ENCODE results near the gene PLEKHG4B. TPM values are rescaled to one million over a fixed set of nuclear protein-coding genes. Genes with fewer than 3 reads are reported as not detected.
"Not testable (repeated sequence)": the region's sequence is repeated elsewhere in the genome, so short reads cannot be mapped to it uniquely, and the experiment has no call there.

Gene PLEKHG4B
- polyA plus RNA-seq, 1 donor from 2014 or later: 0.78 TPM

GRCh38 chr5:195401-196160, 103.6 kb downstream of the PLEKHG4B start:
- Histone ChIP-seq H3F3A (ENCODE audit: insufficient read depth, low read length, poor library complexity, severe bottlenecking) (no peaks in the 10 kb centered on the region), H3K4me3 (ENCODE audit: low read length) (no peak overlapping the region), H4K20me1 (ENCODE audit: insufficient read depth) (no peaks in the 10 kb centered on the region), H3K4me2 (ENCODE audit: low read length) (no peak overlapping the region), H3K9ac (ENCODE audit: low read length) (no peak overlapping the region), H2AFZ (ENCODE audit: low read depth, low read length) (no peak overlapping the region), H3K27me3 (ENCODE audit: insufficient read depth, low read depth, low read length) (no peaks in the 10 kb centered on the region), H3K36me3 (ENCODE audit: insufficient read depth, low read length) (no peaks in the 10 kb centered on the region), H3K9me3 (ENCODE audit: low read length) (no peaks in the 10 kb centered on the region), H3K79me2 (replicated peaks; ENCODE audit: insufficient read depth, low read length) (no peaks in the 10 kb centered on the region), H3K9me2 (ENCODE audit: insufficient read depth, low read length) (no peaks in the 10 kb centered on the region), H3K27ac (ENCODE audit: low read length) (no peak overlapping the region)
- no peak for TF ChIP-seq EZH2 (IDR thresholded peaks at IDR 0.05; ENCODE audit: borderline replicate concordance, insufficient read depth, low read length, poor library complexity, severe bottlenecking)
- TF ChIP-seq POLR2AphosphoS5 (IDR thresholded peaks at IDR 0.05): no peak

GRCh38 chr5:196350-196749, 104.4 kb downstream of the PLEKHG4B start:
- TF ChIP-seq CTCF (IDR thresholded peaks at IDR 0.05; ENCODE audit: poor library complexity, severe bottlenecking): no peak
- TF ChIP-seq EZH2 (IDR thresholded peaks at IDR 0.05; ENCODE audit: borderline replicate concordance, insufficient read depth, low read length, poor library complexity, severe bottlenecking): no peak
- TF ChIP-seq TAF1 (IDR thresholded peaks at IDR 0.05; ENCODE audit: low read depth): no peak
- no peak for TF ChIP-seq SMC3 (conservative IDR thresholded peaks at IDR 0.05; ENCODE audit: poor library complexity)
- TF ChIP-seq, protein P1, sequence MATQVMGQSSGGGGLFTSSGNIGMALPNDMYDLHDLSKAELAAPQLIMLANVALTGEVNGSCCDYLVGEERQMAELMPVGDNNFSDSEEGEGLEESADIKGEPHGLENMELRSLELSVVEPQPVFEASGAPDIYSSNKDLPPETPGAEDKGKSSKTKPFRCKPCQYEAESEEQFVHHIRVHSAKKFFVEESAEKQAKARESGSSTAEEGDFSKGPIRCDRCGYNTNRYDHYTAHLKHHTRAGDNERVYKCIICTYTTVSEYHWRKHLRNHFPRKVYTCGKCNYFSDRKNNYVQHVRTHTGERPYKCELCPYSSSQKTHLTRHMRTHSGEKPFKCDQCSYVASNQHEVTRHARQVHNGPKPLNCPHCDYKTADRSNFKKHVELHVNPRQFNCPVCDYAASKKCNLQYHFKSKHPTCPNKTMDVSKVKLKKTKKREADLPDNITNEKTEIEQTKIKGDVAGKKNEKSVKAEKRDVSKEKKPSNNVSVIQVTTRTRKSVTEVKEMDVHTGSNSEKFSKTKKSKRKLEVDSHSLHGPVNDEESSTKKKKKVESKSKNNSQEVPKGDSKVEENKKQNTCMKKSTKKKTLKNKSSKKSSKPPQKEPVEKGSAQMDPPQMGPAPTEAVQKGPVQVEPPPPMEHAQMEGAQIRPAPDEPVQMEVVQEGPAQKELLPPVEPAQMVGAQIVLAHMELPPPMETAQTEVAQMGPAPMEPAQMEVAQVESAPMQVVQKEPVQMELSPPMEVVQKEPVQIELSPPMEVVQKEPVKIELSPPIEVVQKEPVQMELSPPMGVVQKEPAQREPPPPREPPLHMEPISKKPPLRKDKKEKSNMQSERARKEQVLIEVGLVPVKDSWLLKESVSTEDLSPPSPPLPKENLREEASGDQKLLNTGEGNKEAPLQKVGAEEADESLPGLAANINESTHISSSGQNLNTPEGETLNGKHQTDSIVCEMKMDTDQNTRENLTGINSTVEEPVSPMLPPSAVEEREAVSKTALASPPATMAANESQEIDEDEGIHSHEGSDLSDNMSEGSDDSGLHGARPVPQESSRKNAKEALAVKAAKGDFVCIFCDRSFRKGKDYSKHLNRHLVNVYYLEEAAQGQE (IDR thresholded peaks at IDR 0.05; ENCODE audit: borderline replicate concordance): no peak
- TF ChIP-seq MXI1 (conservative IDR thresholded peaks at IDR 0.05; ENCODE audit: poor library complexity, severe bottlenecking): no peak
- no peak for TF ChIP-seq EP300 (conservative IDR thresholded peaks at IDR 0.05; ENCODE audit: poor library complexity, severe bottlenecking)
- TF ChIP-seq POLR2AphosphoS5 (IDR thresholded peaks at IDR 0.05): no peak
- TF ChIP-seq RAD21 (conservative IDR thresholded peaks at IDR 0.05): no peak
- Histone ChIP-seq H3K9me2 (ENCODE audit: insufficient read depth, low read length) (no peaks in the 10 kb centered on the region), H2AFZ (ENCODE audit: low read depth, low read length) (no peak overlapping the region), H4K20me1 (ENCODE audit: insufficient read depth) (no peaks in the 10 kb centered on the region), H3K27me3 (ENCODE audit: insufficient read depth, low read depth, low read length) (no peaks in the 10 kb centered on the region), H3K79me2 (replicated peaks; ENCODE audit: insufficient read depth, low read length) (no peaks in the 10 kb centered on the region), H3K4me3 (ENCODE audit: low read length) (no peak overlapping the region), H3F3A (ENCODE audit: insufficient read depth, low read length, poor library complexity, severe bottlenecking) (no peaks in the 10 kb centered on the region), H3K4me2 (ENCODE audit: low read length) (no peak overlapping the region), H3K9ac (ENCODE audit: low read length) (no peak overlapping the region), H3K9me3 (ENCODE audit: low read length) (no peaks in the 10 kb centered on the region), H3K36me3 (ENCODE audit: insufficient read depth, low read length) (no peaks in the 10 kb centered on the region), H3K27ac (ENCODE audit: low read length) (no peak overlapping the region)

- H3K9ac ChIP-seq (ENCODE audit: low read length); H4K20me1 ChIP-seq (ENCODE audit: insufficient read depth); H3K36me3 ChIP-seq (ENCODE audit: insufficient read depth, low read length); H3K4me3 ChIP-seq (ENCODE audit: low read length); H2AFZ ChIP-seq (ENCODE audit: low read depth, low read length); H3K79me2 ChIP-seq (replicated peaks; ENCODE audit: insufficient read depth, low read length); H3K27me3 ChIP-seq (ENCODE audit: insufficient read depth, low read depth, low read length); H3K4me2 ChIP-seq (ENCODE audit: low read length); H3K9me3 ChIP-seq (ENCODE audit: low read length); H3F3A ChIP-seq (ENCODE audit: insufficient read depth, low read length, poor library complexity, severe bottlenecking); H3K27ac ChIP-seq (ENCODE audit: low read length); H3K9me2 ChIP-seq (ENCODE audit: insufficient read depth, low read length): not testable (repeated sequence)
Measured at GRCh38 chr5:197031-197430, 105.1 kb downstream of the PLEKHG4B start.
